Transverse colon (tissue), 4 donors: ENCODE results near the gene GPHN.

ENCODE experiments used
- EP300 ChIP-seq: sonication (generic); formaldehyde crosslinking; IDR thresholded peaks from one replicate; pipeline ENCODE4 v1.6.1; 2017; ENCODE audit warnings: antibody characterized with exemption, low read depth
- POLR2A ChIP-seq: fragments of 450-650 bp; IDR thresholded peaks from one replicate; pipeline ENCODE4 v1.6.1; 2016; ENCODE audit warnings: antibody characterized with exemption, mild to moderate bottlenecking, moderate library complexity
- POLR2AphosphoS5 ChIP-seq, 3 donors: sonication (generic); formaldehyde crosslinking; IDR thresholded peaks; one replicate each; pipeline ENCODE4 v1.6.1; 2016; ENCODE audit warnings: antibody characterized with exemption in 3 of 3
- TF ChIP-seq, protein P1 (sequence below), 5 experiments: fragments of 200-600 bp in 3 of 5; fragments of 450-650 bp in 2 of 5; sonication (generic) in 3 of 5; IDR thresholded peaks; 1 replicate in 2 of 5; 2 replicates in 3 of 5; pipeline ENCODE4 v1.5.1; 2016 to 2017; ENCODE audit warnings: antibody characterized with exemption in 5 of 5, inconsistent platforms in 3 of 5, mild to moderate bottlenecking in 2 of 5, moderate library complexity in 1 of 5

DNA sequence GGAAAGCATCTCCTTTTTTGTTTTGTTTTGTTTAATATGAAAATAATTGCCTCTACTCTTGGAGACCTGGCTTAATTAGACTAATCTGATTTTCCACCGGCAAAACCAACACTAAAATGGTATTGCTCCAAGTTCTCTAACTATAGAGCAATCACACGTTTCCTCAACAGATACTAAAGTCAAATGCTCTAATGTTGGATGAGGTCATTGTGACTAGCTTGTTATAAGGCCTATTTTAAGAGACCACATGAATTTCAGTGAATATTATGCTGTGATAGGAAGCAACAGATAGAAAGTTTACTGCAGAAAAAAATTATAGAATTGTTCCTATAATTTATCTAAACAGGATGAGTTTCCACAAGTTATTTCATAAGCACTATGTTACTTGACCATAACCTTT is 25.1 kb upstream of the GPHN start:
- TF ChIP-seq, protein P1, sequence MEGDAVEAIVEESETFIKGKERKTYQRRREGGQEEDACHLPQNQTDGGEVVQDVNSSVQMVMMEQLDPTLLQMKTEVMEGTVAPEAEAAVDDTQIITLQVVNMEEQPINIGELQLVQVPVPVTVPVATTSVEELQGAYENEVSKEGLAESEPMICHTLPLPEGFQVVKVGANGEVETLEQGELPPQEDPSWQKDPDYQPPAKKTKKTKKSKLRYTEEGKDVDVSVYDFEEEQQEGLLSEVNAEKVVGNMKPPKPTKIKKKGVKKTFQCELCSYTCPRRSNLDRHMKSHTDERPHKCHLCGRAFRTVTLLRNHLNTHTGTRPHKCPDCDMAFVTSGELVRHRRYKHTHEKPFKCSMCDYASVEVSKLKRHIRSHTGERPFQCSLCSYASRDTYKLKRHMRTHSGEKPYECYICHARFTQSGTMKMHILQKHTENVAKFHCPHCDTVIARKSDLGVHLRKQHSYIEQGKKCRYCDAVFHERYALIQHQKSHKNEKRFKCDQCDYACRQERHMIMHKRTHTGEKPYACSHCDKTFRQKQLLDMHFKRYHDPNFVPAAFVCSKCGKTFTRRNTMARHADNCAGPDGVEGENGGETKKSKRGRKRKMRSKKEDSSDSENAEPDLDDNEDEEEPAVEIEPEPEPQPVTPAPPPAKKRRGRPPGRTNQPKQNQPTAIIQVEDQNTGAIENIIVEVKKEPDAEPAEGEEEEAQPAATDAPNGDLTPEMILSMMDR (IDR thresholded peaks at IDR 0.05), result no peak
- TF ChIP-seq POLR2A (no peak), EP300 (no peak), POLR2AphosphoS5 (IDR thresholded peaks at IDR 0.05) (no peak)
